GM12875 (cell line): ENCODE data around the gene CPLX3.

Source experiments
- H3K4me3 ChIP-seq: one replicate; pipeline ENCODE4 v1.5.1; 2011; ENCODE audit warnings: low read depth, low read length, control low read depth
- TF ChIP-seq, protein P1 (sequence below): IDR thresholded peaks from 2 replicates; pipeline ENCODE4 v1.5.1; 2011; ENCODE audit warnings: low read depth, mild to moderate bottlenecking, control low read depth, inconsistent platforms, low read length, moderate library complexity, borderline replicate concordance; ENCODE audit not compliant: insufficient read depth

CPLX3 gene

DNA sequence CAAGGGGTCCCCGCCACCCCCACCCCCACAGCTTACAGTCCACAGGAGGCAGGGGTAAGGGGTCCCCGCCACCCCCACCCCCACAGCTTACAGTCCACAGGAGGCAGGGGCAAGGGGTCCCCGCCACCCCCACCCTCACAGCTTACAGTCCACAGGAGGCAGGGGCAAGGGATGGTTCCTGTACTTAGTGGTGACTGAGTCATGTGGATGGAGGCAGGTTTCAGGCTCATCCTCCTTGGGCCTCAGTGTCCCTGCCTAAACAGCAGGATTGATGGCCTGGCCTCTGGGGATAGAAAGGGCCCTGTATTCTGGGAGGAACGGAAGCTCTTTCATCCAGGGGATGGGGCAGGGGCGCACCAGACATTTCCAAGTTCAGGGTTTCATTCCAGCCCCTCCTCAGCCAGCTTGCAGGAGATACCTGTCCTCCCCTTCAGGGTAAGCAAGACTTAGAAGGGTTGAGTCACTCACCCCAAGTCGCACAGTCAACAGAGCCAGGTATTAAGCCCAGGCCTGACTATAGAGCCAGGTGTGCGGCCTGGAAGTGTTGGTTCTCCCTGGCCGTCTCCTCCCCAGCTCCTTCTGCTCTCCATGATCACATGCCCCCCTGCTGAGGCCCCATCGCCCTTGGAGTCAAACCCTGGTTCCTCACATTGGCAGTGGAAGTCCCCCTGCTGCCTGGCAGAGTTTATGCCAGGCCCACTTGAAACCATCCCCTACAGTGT is 32.0 kb upstream of the CPLX3 start:
- TF ChIP-seq, protein P1, sequence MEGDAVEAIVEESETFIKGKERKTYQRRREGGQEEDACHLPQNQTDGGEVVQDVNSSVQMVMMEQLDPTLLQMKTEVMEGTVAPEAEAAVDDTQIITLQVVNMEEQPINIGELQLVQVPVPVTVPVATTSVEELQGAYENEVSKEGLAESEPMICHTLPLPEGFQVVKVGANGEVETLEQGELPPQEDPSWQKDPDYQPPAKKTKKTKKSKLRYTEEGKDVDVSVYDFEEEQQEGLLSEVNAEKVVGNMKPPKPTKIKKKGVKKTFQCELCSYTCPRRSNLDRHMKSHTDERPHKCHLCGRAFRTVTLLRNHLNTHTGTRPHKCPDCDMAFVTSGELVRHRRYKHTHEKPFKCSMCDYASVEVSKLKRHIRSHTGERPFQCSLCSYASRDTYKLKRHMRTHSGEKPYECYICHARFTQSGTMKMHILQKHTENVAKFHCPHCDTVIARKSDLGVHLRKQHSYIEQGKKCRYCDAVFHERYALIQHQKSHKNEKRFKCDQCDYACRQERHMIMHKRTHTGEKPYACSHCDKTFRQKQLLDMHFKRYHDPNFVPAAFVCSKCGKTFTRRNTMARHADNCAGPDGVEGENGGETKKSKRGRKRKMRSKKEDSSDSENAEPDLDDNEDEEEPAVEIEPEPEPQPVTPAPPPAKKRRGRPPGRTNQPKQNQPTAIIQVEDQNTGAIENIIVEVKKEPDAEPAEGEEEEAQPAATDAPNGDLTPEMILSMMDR = no peak
- no peak overlapping the region for H3K4me3 ChIP-seq

DNA sequence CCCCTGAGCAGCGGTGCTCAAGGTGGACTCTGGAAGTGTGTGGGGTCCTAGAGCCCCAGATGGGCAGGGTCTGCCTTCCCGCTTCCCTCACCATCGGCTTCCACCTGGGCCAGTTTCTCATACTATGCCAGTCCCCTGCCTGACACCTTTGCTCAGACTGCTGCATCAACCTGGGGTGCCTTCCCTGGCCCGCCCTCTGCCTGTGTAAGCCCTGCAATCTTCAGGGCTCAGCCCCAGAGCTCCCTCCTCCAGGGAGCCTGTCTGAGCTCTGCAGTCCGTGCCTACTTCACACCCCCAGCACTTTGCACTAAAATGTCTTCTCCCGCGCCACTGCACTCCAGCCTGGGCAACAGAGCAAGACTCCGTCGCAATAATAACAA is 31.5 kb upstream of the CPLX3 start:
- TF ChIP-seq, protein P1 = no peak

DNA sequence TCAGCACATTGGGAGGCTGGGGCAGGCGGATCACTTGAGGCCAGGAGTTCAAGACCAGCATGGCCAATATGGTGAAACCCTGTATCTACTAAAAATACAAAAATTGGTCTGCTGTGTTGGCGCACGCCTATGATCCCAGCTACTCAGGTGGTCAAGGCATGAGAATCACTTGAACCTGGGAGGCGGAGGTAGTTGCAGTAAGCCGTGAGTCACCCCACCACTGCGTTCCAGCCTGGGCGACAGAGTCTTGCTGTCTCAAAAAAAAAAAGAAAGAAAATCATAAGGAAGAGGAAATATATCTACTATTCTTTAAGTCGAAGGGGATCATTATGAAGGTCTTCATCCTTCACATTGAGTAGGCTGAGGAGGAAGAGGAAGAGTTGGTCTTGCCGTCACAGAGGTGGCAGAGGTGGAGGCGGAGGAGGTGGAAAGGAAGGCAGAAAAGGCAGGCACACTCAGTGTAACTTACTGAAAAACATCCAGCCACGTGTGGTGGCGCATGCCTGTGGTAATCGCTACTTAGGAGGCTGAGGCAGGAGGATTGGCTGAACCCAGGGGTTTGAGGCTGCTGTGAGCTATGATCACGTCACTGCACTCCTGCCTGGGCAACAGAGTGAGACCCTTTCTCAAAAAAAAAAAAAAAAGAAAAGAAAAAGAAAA is 30.3 kb upstream of the CPLX3 start:
- H3K4me3 ChIP-seq = no peak overlapping the region
- TF ChIP-seq, protein P1 = no peak

More for the DNA sequence above, 31.5 kb upstream of the CPLX3 start:
- H3K4me3 ChIP-seq = no peak overlapping the region

DNA sequence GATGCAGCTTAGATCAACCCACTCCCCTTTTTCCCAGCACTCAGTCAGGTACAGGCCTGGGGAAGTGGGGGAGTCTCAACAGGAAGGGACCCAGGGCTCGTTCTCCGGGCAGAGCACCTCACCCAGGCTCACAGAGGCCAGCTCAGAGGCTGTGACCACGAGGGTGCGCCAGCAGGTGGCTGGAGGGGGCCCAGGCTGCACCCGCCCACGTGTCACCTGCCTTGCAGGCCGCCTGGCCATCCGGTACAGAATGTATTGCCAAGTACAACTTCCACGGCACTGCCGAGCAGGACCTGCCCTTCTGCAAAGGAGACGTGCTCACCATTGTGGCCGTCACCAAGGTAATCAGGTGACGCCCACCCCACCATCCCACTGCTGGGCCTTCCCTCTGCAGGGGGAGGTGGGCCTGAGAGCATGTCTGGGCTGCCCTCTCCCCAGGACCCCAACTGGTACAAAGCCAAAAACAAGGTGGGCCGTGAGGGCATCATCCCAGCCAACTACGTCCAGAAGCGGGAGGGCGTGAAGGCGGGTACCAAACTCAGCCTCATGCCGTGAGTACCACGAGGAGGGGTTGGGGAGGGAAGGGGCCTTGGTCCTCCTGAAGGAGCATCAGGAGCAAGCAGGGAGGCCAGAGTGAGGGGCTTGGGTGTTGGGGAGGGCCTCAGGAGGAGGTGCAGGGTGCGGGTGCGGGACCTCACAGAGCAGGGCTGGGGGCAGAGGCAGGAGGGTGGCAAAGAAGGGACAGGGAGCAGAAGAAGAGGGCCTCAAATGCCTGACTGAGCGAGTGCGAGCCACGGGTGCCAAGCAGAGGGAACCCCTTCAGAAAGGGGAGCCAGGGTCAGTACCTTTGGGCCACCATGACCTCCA is 27.8 kb upstream of the CPLX3 start:
- H3K4me3 ChIP-seq = no peak overlapping the region
- TF ChIP-seq, protein P1 = peak; percentile 39; the same call in 1 of the 2 replicates

DNA sequence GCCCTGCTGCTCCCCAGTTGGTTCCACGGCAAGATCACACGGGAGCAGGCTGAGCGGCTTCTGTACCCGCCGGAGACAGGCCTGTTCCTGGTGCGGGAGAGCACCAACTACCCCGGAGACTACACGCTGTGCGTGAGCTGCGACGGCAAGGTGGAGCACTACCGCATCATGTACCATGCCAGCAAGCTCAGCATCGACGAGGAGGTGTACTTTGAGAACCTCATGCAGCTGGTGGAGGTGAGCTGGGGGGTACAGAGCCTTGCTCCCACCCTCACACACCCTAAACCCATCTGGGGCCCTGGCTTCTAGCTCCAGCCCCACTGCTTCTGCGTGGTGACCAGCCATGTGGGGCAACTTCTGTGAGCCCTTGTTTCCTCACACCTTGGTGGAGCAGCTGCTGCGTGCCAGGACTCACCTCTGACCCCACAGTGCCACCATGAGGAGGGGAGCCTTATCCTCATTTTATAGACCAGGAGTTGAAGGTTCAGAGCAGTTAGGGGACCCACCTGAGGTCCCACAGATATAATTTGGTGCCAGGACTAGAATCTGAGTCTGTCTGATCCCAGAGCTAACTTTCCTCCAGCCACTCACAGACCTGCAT is 27.1 kb upstream of the CPLX3 start:
- TF ChIP-seq, protein P1 = no peak
- H3K4me3 ChIP-seq = no peak overlapping the region

DNA sequence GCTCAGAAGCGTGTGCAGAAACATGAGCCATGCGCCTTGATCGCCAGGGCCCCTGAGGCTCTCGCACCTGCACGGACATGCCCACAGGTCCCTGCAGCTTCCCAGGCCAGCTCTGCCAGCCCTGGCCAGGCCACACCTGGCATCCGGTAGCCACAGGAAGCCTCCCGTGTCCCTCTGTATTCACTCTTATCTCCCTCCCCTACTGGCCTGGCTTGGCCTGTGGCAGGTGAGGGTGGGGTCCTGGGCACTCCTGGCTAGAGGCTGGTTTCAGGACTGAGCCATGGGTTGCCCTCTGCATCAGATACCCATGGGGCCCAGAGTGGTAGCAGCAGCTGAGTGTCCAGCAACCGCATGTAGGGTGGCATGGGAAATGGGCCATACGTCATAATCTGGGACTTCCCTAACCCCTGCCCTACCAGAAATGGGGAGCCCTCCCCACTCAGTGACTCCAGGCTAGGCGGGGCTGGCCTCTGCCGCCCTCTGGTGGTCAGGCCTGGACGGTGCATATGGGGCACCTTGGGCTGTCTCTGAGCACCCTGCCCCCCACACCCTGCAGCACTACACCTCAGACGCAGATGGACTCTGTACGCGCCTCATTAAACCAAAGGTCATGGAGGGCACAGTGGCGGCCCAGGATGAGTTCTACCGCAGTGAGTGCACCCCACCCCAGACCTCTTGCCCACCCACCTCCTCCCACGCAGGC is 26.4 kb upstream of the CPLX3 start:
- TF ChIP-seq, protein P1 = peak; percentile 98
- no peak overlapping the region for H3K4me3 ChIP-seq
